GM10248 (cell line): ENCODE results near the gene FGF14.

Experiments used
- CTCF ChIA-PET: fragments of 300-600 bp; sonication (Branson Sonifier 250); formaldehyde crosslinking; extraction: SDS; loops from one replicate; lab custom pipeline; 2021; ENCODE audit warnings: antibody characterized with exemption; lab: Yijun Ruan, JAX
- POLR2A ChIA-PET: fragments of 350-650 bp; sonication (Branson Sonifier 250); formaldehyde crosslinking; extraction: SDS; loops from one replicate; lab custom pipeline; 2020; ENCODE audit warnings: antibody characterized with exemption; lab: Yijun Ruan, JAX
- DNase-seq: peaks from one replicate; pipeline ENCODE4 v3.0.0; 2012; ENCODE audit errors: extremely low spot score
- CTCF ChIP-seq: IDR thresholded peaks from 2 replicates; pipeline ENCODE4 v1.5.1; 2012; ENCODE audit warnings: mild to moderate bottlenecking, low read depth; ENCODE audit errors: extremely low read depth, missing control alignments, control extremely low read depth

Gene FGF14

GRCh38 chr13:102401766-102402165 is at the start of gene FGF14:
Gene FGF14 (minus strand): TSS chr13:102402048.
- ChIA-PET CTCF (interaction anchor here (1.0 kb wide), 1 partner anchor 16 kb away, joined by 3 read pairs; no protein-coding TSS in a partner anchor), POLR2A (no interaction called here)
- TF ChIP-seq CTCF: no peak
- no peak for DNase-seq

- POLR2A ChIA-PET: no interaction called here
- CTCF ChIA-PET: interaction anchor here (0.8 to 3.1 kb wide), 5 partner anchors 8 to 31 kb away, joined by 3 to 10 read pairs (median 5); no protein-coding TSS in a partner anchor
- no peak for DNase-seq
- no peak for TF ChIP-seq CTCF
These were observed 41.4 kb upstream of the FGF14 start for GRCh38 chr13:102443249-102443648.

- no peak for DNase-seq
- ChIA-PET CTCF (interaction anchor here (1.2 to 1.4 kb wide), 2 partner anchors 27 to 34 kb away, joined by 3 read pairs; no protein-coding TSS in a partner anchor), POLR2A (no interaction called here)
- no peak for TF ChIP-seq CTCF
These were observed 39.2 kb upstream of the FGF14 start for GRCh38 chr13:102441085-102441484.

- TF ChIP-seq CTCF: no peak
- CTCF ChIA-PET: interaction anchor here (1.2 to 1.4 kb wide), 4 partner anchors 17 to 33 kb away, joined by 3 read pairs; no protein-coding TSS in a partner anchor
- POLR2A ChIA-PET: no interaction called here
- peak; percentile 25 for DNase-seq
These were observed 38.5 kb upstream of the FGF14 start for GRCh38 chr13:102440259-102440936.

GRCh38 chr13:102422690-102423089 is 20.8 kb upstream of the FGF14 start:
- TF ChIP-seq CTCF: no peak
- ChIA-PET POLR2A (no interaction called here), CTCF (no interaction called here)
- no peak for DNase-seq

GRCh38 chr13:102405499-102406100 is 3.8 kb upstream of the FGF14 start:
- CTCF ChIA-PET: interaction anchor here (2.7 kb wide), 1 partner anchor 10 kb away, joined by 15 read pairs; no protein-coding TSS in a partner anchor
- POLR2A ChIA-PET: no interaction called here
- no peak for TF ChIP-seq CTCF
- no peak for DNase-seq
